Right lobe of liver (tissue), 4 donors: ENCODE data around the gene TRPC4AP.

Source experiments
- POLR2A ChIP-seq: fragments of 450-650 bp; IDR thresholded peaks from one replicate; pipeline ENCODE4 v1.6.1; 2017; ENCODE audit warnings: antibody characterized with exemption, mild to moderate bottlenecking
- TF ChIP-seq, protein P1 (sequence below), 4 donors: fragments of 200-600 bp in 3 of 4; fragments of 450-650 bp in 1 of 4; IDR thresholded peaks; one replicate each; pipeline versions ENCODE4 v1.5.1 to v1.8.0; 2016 to 2022; ENCODE audit warnings: antibody characterized with exemption in 4 of 4, mild to moderate bottlenecking in 2 of 4
- donor health status: DM: no; HTN: no; CAD: no.
- donor health status: DM: no; HTN: no; CAD: no.
- donor health status: DM: no; HTN: yes; CAD: no.

DNA sequence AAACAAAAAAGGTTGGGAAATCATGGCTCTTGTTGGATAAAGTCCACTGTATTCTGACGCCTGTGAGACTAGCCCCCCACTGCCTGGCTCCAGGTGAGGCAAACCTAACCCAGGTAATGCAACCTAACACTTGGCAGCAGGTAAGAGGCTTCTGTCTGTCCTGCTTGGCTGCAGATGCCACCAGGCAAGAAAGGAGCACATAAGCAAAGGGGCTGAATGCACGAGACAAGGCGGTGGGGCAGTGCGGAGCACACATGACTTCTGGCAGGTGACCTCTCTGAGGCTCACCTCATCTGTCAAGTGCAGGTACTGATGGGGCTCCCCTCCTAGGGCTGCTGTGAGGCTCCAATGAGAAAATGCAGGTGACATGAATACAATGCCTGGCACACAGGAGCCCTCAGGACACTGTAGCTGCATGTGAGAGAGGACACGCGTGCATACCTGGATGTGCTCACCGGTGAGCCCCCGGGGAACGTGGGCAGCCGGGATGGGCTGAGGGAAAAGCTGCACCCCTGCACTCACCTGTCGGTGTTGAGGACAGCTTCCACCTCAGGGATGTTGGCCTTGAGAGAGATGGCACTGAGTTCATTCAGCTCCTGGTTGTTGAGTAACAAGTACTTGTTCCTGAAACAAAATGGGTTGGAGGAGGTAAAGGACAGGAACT, 82.8 kb downstream of the TRPC4AP start:
- TF ChIP-seq, protein P1, sequence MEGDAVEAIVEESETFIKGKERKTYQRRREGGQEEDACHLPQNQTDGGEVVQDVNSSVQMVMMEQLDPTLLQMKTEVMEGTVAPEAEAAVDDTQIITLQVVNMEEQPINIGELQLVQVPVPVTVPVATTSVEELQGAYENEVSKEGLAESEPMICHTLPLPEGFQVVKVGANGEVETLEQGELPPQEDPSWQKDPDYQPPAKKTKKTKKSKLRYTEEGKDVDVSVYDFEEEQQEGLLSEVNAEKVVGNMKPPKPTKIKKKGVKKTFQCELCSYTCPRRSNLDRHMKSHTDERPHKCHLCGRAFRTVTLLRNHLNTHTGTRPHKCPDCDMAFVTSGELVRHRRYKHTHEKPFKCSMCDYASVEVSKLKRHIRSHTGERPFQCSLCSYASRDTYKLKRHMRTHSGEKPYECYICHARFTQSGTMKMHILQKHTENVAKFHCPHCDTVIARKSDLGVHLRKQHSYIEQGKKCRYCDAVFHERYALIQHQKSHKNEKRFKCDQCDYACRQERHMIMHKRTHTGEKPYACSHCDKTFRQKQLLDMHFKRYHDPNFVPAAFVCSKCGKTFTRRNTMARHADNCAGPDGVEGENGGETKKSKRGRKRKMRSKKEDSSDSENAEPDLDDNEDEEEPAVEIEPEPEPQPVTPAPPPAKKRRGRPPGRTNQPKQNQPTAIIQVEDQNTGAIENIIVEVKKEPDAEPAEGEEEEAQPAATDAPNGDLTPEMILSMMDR (IDR thresholded peaks at IDR 0.05), result no peak
- no peak for TF ChIP-seq POLR2A
